M059J (cell line): ENCODE measurements around the gene GOLGA3. TPM values are rescaled to one million over a fixed set of nuclear protein-coding genes. Genes with fewer than 3 reads are reported as not detected.
A peak's percentile ranks its signal among the peaks of the same experiment; 100 is the strongest.
"Not testable (repeated sequence)": the region's sequence is repeated elsewhere in the genome, so short reads cannot be mapped to it uniquely, and the experiment has no call there.

Experiments
- DNase-seq: peaks from one replicate; pipeline ENCODE4 v3.0.0-alpha.2; 2012; ENCODE audit warnings: low read depth
- total RNA-seq: library from RNA; depleted of rRNA; stranded (reverse); fragments of >200 nt; shearing (Covaris generic); gene quantifications from 2 replicates; pipeline ENCODE4 v1.2.3, GENCODE V29; 2014

The GOLGA3 gene
- total RNA-seq, 1 experiment from 2014 or later, result 98.9 TPM

GRCh38 chr12:132812631-132813305, 15.9 kb downstream of the GOLGA3 start:
- DNase-seq, result peak; percentile 86

- not testable (repeated sequence) for DNase-seq
Observed at GRCh38 chr12:132809391-132809790, 19.3 kb downstream of the GOLGA3 start.

GRCh38 chr12:132807295-132808092, 21.2 kb downstream of the GOLGA3 start:
- DNase-seq, result no peak

- DNase-seq, result no peak
Observed at GRCh38 chr12:132806857-132807256, 21.8 kb downstream of the GOLGA3 start.

GRCh38 chr12:132804426-132804861, 24.2 kb downstream of the GOLGA3 start:
- no peak for DNase-seq

GRCh38 chr12:132803888-132804287, 24.8 kb downstream of the GOLGA3 start:
- no peak for DNase-seq

- no peak for DNase-seq
Observed at GRCh38 chr12:132803125-132803524, 25.5 kb downstream of the GOLGA3 start.

GRCh38 chr12:132801741-132802140, 26.9 kb downstream of the GOLGA3 start:
- no peak for DNase-seq

GRCh38 chr12:132798836-132799235, 29.8 kb downstream of the GOLGA3 start:
- no peak for DNase-seq

GRCh38 chr12:132797820-132798570, 30.7 kb downstream of the GOLGA3 start:
- no peak for DNase-seq

GRCh38 chr12:132795847-132796246, 32.8 kb downstream of the GOLGA3 start:
- DNase-seq, result no peak

- DNase-seq, result not testable (repeated sequence)
Observed at GRCh38 chr12:132791940-132792339, 36.7 kb downstream of the GOLGA3 start.

- no peak for DNase-seq
Observed at GRCh38 chr12:132789099-132789471, 39.6 kb downstream of the GOLGA3 start.

- DNase-seq, result no peak
Observed at GRCh38 chr12:132788375-132789098, 40.1 kb downstream of the GOLGA3 start.

GRCh38 chr12:132787877-132788276, 40.8 kb downstream of the GOLGA3 start:
- DNase-seq, result no peak

GRCh38 chr12:132786192-132786591, 42.5 kb downstream of the GOLGA3 start:
- DNase-seq, result no peak

- DNase-seq, result no peak
Observed at GRCh38 chr12:132784580-132784979, 44.1 kb downstream of the GOLGA3 start.

GRCh38 chr12:132783917-132784531, 44.6 kb downstream of the GOLGA3 start:
- DNase-seq, result no peak

- no peak for DNase-seq
Observed at GRCh38 chr12:132781938-132782337, 46.7 kb downstream of the GOLGA3 start.

- no peak for DNase-seq
Observed at GRCh38 chr12:132779781-132780353, 48.8 kb downstream of the GOLGA3 start.

- no peak for DNase-seq
Observed at GRCh38 chr12:132777614-132778013, 51.1 kb downstream of the GOLGA3 start.
